ENCODE data around the gene ANKIB1.

ANKIB1 gene

GRCh38 chr7:92259610-92260247 is 14.0 kb downstream of the ANKIB1 start:
- Histone ChIP-seq H3K27me3 (ENCODE audit: insufficient read depth, low read length, poor library complexity, severe bottlenecking) (no peaks in the 10 kb centered on the region), H3K79me2 (ENCODE audit: insufficient read depth, low read length) (peaks cover 86% of the 10 kb centered on the region), H3K9me3 (ENCODE audit: insufficient read depth, low read depth, low read length) (peaks cover 11% of the 10 kb centered on the region), H3K4me1 (ENCODE audit: insufficient read depth, low read length, poor library complexity, severe bottlenecking) (no peaks in the 10 kb centered on the region), H3K9ac (ENCODE audit: low read depth, low read length, poor library complexity, severe bottlenecking) (no peak overlapping the region), H3K4me2 (ENCODE audit: low read depth, low read length, poor library complexity, severe bottlenecking) (no peak overlapping the region), H2AFZ (ENCODE audit: low read length) (no peak overlapping the region), H3K9me2 (replicated peaks; ENCODE audit: low read depth, low read length) (no peaks in the 10 kb centered on the region), H3F3A (ENCODE audit: low read depth) (no peaks in the 10 kb centered on the region), H3K4me3 (ENCODE audit: low read length, poor library complexity, severe bottlenecking) (no peak overlapping the region), H3K36me3 (ENCODE audit: insufficient read depth, low read length) (peaks cover 5% of the 10 kb centered on the region; the same call in 1 of the 2 replicates), H4K20me1 (ENCODE audit: insufficient read depth, low read length, poor library complexity, severe bottlenecking) (peaks cover 5% of the 10 kb centered on the region)
- TF ChIP-seq CTCF (conservative IDR thresholded peaks at IDR 0.05; ENCODE audit: low read length) (no peak), EZH2phosphoT487 (IDR thresholded peaks at IDR 0.05; ENCODE audit: borderline replicate concordance) (no peak)

- Histone ChIP-seq H2AFZ (ENCODE audit: low read length) (no peak overlapping the region), H3K9me2 (replicated peaks; ENCODE audit: low read depth, low read length) (no peaks in the 10 kb centered on the region), H3K4me3 (ENCODE audit: low read length, poor library complexity, severe bottlenecking) (no peak overlapping the region), H3K36me3 (ENCODE audit: insufficient read depth, low read length) (peaks cover 5% of the 10 kb centered on the region; the same call in 1 of the 2 replicates), H3K9me3 (ENCODE audit: insufficient read depth, low read depth, low read length) (peaks cover 11% of the 10 kb centered on the region), H3F3A (ENCODE audit: low read depth) (no peaks in the 10 kb centered on the region), H3K4me2 (ENCODE audit: low read depth, low read length, poor library complexity, severe bottlenecking) (no peak overlapping the region), H4K20me1 (ENCODE audit: insufficient read depth, low read length, poor library complexity, severe bottlenecking) (peaks cover 5% of the 10 kb centered on the region), H3K9ac (ENCODE audit: low read depth, low read length, poor library complexity, severe bottlenecking) (no peak overlapping the region), H3K27me3 (ENCODE audit: insufficient read depth, low read length, poor library complexity, severe bottlenecking) (no peaks in the 10 kb centered on the region), H3K4me1 (ENCODE audit: insufficient read depth, low read length, poor library complexity, severe bottlenecking) (no peaks in the 10 kb centered on the region), H3K79me2 (ENCODE audit: insufficient read depth, low read length) (peaks cover 85% of the 10 kb centered on the region)
- no peak for TF ChIP-seq EZH2phosphoT487 (IDR thresholded peaks at IDR 0.05; ENCODE audit: borderline replicate concordance)
- TF ChIP-seq CTCF (conservative IDR thresholded peaks at IDR 0.05; ENCODE audit: low read length), result no peak
Observed at GRCh38 chr7:92260248-92260781, 14.5 kb downstream of the ANKIB1 start.

- Histone ChIP-seq H3K9me2 (replicated peaks; ENCODE audit: low read depth, low read length) (no peaks in the 10 kb centered on the region), H3K9ac (ENCODE audit: low read depth, low read length, poor library complexity, severe bottlenecking) (no peak overlapping the region), H3K36me3 (ENCODE audit: insufficient read depth, low read length) (no peaks in the 10 kb centered on the region), H3F3A (ENCODE audit: low read depth) (no peaks in the 10 kb centered on the region), H3K4me2 (ENCODE audit: low read depth, low read length, poor library complexity, severe bottlenecking) (no peak overlapping the region), H3K79me2 (ENCODE audit: insufficient read depth, low read length) (peaks cover 71% of the 10 kb centered on the region), H3K4me1 (ENCODE audit: insufficient read depth, low read length, poor library complexity, severe bottlenecking) (no peaks in the 10 kb centered on the region), H3K4me3 (ENCODE audit: low read length, poor library complexity, severe bottlenecking) (no peak overlapping the region), H2AFZ (ENCODE audit: low read length) (no peak overlapping the region), H3K9me3 (ENCODE audit: insufficient read depth, low read depth, low read length) (peaks cover 11% of the 10 kb centered on the region), H3K27me3 (ENCODE audit: insufficient read depth, low read length, poor library complexity, severe bottlenecking) (no peaks in the 10 kb centered on the region), H4K20me1 (ENCODE audit: insufficient read depth, low read length, poor library complexity, severe bottlenecking) (peaks cover 8% of the 10 kb centered on the region)
- no peak for TF ChIP-seq EZH2phosphoT487 (IDR thresholded peaks at IDR 0.05; ENCODE audit: borderline replicate concordance)
- TF ChIP-seq CTCF (conservative IDR thresholded peaks at IDR 0.05; ENCODE audit: low read length), result no peak
Observed at GRCh38 chr7:92266415-92267241, 20.9 kb downstream of the ANKIB1 start.

All from Loucy (cell line).